8988T (cell line): Measurements from ENCODE around the gene FUT2.

Experiments used
- DNase-seq: peaks from one replicate; pipeline ENCODE4 v3.0.0; 2011

Gene FUT2

GRCh38 chr19:48755084-48755641 is 59.4 kb downstream of the FUT2 start, which contains the start of gene FGF21:
Gene FGF21 (plus strand): TSS chr19:48755524. CDS start chr19:48756237, 713 bp downstream.
- DNase-seq: no peak
